Epithelial cell of esophagus (primary cell): ENCODE results near the gene PDZD8.

ENCODE experiments used
- DNase-seq: peaks from one replicate; pipeline ENCODE4 v3.0.0; 2010; ENCODE audit warnings: low read depth
- H3K4me3 ChIP-seq: 2 replicates; pipeline ENCODE4 v1.5.1; 2011; ENCODE audit warnings: mild to moderate bottlenecking, low read length, control low read depth
- CTCF ChIP-seq: IDR thresholded peaks from 2 replicates; pipeline ENCODE4 v1.5.1; 2011; ENCODE audit warnings: low read depth, mild to moderate bottlenecking, low read length, control low read depth, inconsistent platforms; ENCODE audit not compliant: insufficient read depth; ENCODE audit errors: missing control alignments

Gene PDZD8

GRCh38 chr10:117409549-117410305 lies 34.5 kb upstream of the PDZD8 start:
- peak; percentile 76 for DNase-seq
- no peak overlapping the region for H3K4me3 ChIP-seq
- TF ChIP-seq CTCF, result no peak

- DNase-seq, result no peak
- no peak overlapping the region for H3K4me3 ChIP-seq
- TF ChIP-seq CTCF, result no peak
Observed at GRCh38 chr10:117408436-117409384, 33.5 kb upstream of the PDZD8 start.

- no peak for TF ChIP-seq CTCF
- no peak for DNase-seq
- H3K4me3 ChIP-seq, result no peak overlapping the region
Observed at GRCh38 chr10:117405730-117406129, 30.5 kb upstream of the PDZD8 start.

GRCh38 chr10:117400329-117400728 lies 25.1 kb upstream of the PDZD8 start:
- no peak overlapping the region for H3K4me3 ChIP-seq
- no peak for TF ChIP-seq CTCF
- DNase-seq, result no peak

GRCh38 chr10:117399341-117400196 lies 24.3 kb upstream of the PDZD8 start:
- no peak for TF ChIP-seq CTCF
- H3K4me3 ChIP-seq, result no peak overlapping the region
- peak; percentile 75 for DNase-seq

- TF ChIP-seq CTCF, result no peak
- no peak for DNase-seq
- no peak overlapping the region for H3K4me3 ChIP-seq
Observed at GRCh38 chr10:117398029-117398428, 22.8 kb upstream of the PDZD8 start.
